GM12878 (cell line): ENCODE data around the gene MTMR10.

Source experiments
- CEBPB ChIP-seq, 2 experiments: fragments of 150-350 bp in 1 of 2; IDR thresholded peaks; 2 replicates each; pipeline ENCODE4 v1.6.1; 2012 to 2014; ENCODE audit warnings: low read depth in 2 of 2, low read length in 2 of 2, borderline replicate concordance in 1 of 2, inconsistent platforms in 1 of 2
- CTCF ChIP-seq, 3 experiments: IDR thresholded peaks in 2 of 3; conservative IDR thresholded peaks in 1 of 3; 2 replicates each; pipeline ENCODE4 v1.5.1; 2011; ENCODE audit warnings: low read depth in 3 of 3, low read length in 3 of 3, mild to moderate bottlenecking in 3 of 3, control low read depth in 2 of 3, moderate library complexity in 2 of 3, inconsistent platforms in 1 of 3, mixed read lengths in 1 of 3; ENCODE audit not compliant: control insufficient read depth in 2 of 3, insufficient read depth in 1 of 3; ENCODE audit errors: extremely low read depth in 1 of 3
- EZH2 ChIP-seq: IDR thresholded peaks from 2 replicates; pipeline ENCODE4 v1.6.1; 2012; ENCODE audit warnings: low read depth, mild to moderate bottlenecking, control low read depth, inconsistent platforms, low read length, borderline replicate concordance; ENCODE audit not compliant: control insufficient read depth
- HDAC6 ChIP-seq: fragments of 200-600 bp; sonication (generic); IDR thresholded peaks from one replicate; pipeline ENCODE4 v1.8.0; 2017; ENCODE audit warnings: antibody characterized with exemption; ENCODE audit not compliant: unreplicated experiment
- NBN ChIP-seq: fragments of 450-650 bp; IDR thresholded peaks from 2 replicates; pipeline ENCODE4 v1.6.1; 2016
- NFYB ChIP-seq: IDR thresholded peaks from 2 replicates; pipeline ENCODE4 v1.6.1; 2011; ENCODE audit warnings: low read depth, mild to moderate bottlenecking, low read length, improper control_type of control experiment, moderate library complexity; ENCODE audit not compliant: insufficient read depth
- POLR2A ChIP-seq: IDR thresholded peaks from 2 replicates; pipeline ENCODE4 v1.6.1; 2011; ENCODE audit warnings: low read depth, mild to moderate bottlenecking, low read length
- SMC3 ChIP-seq: IDR thresholded peaks from 2 replicates; pipeline ENCODE4 v1.6.1; 2011; ENCODE audit warnings: low read length, improper control_type of control experiment, borderline replicate concordance
- TCF3 ChIP-seq: IDR thresholded peaks from 2 replicates; pipeline ENCODE4 v1.6.1; 2012; ENCODE audit warnings: low read depth, mild to moderate bottlenecking, low read length, borderline replicate concordance; ENCODE audit not compliant: insufficient read depth

GRCh38 chr15:30924353-30924752 lies 67.1 kb downstream of the MTMR10 start:
- TF ChIP-seq POLR2A (no peak), EZH2 (no peak), NFYB (no peak), CEBPB (IDR thresholded peaks at IDR 0.05; ENCODE audit: borderline replicate concordance in 1 of 2, low read depth in 2 of 2, low read length in 2 of 2) (no peak), NBN (no peak), TCF3 (no peak), CTCF (IDR thresholded peaks at IDR 0.05 in 2 of 3, conservative IDR thresholded peaks at IDR 0.05 in 1 of 3; ENCODE audit: control insufficient read depth in 2 of 3, extremely low read depth in 1 of 3, insufficient read depth in 1 of 3, low read depth in 3 of 3, low read length in 3 of 3) (no peak), SMC3 (no peak), HDAC6 (no peak)
